GM19397 (cell line): Measurements from ENCODE around the gene TGFBR3.

Source experiments
- ATAC-seq: cut with Tn5 transposase; IDR thresholded peaks from one replicate; pipeline ENCODE4 v1.9.1; 2021; ENCODE audit warnings: mild to moderate bottlenecking, moderate library complexity; ENCODE audit not compliant: unreplicated experiment

The TGFBR3 gene

DNA sequence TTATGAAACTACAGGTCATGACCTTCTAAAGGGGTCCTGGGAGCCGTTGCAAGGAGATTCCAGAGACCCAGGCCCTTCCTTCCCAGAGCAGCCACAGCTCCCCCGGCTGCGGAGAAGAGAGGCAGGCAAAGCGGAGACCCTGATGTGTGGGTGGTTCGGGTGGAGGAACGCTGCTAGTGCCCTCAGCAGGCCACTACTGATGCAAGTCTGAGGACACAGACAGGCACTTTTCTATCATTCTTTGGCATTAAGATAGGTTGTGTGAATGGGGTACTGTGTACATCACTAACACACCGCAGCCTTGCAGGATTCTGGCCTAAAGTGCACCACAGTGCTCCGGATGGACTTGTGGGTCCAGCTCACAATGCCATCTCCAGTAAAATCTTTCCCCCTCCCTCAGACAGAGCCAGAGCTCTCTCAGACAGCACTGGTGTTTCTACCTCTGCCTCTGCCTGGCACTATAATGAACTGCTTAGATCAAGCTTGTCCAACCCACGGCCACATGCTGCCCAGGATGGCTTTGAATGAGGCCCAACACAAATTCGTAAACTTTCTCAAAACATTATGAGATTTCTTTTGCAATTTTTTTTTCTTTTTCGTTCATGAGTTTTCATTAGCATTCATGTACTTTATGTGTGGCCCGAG, 121.4 kb downstream of the TGFBR3 start:
- ATAC-seq, result no peak

DNA sequence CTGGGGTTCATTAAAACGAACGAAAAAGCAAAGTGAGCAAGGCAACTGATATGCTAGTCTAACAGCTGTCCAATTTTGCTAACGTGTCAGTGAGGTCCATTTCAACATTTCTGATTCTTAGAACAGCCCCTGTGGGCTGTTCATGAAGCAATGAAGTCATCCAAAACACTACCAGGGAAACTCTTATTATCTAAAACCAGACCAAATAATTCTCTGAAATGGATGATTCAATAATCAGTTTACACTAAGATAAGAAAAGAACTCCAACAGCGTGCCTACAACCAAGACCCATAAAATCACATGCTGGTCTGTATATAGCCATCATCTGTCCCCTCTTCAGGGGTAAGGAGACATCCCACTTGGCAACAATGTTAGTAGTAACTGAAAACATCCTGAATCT, 122.7 kb downstream of the TGFBR3 start:
- ATAC-seq, result no peak

GRCh38 chr1:91761295-91761721, 124.6 kb downstream of the TGFBR3 start:
- no peak for ATAC-seq

GRCh38 chr1:91760512-91760911, 125.4 kb downstream of the TGFBR3 start:
- ATAC-seq, result no peak

- no peak for ATAC-seq
Measured at GRCh38 chr1:91759076-91759475, 126.9 kb downstream of the TGFBR3 start.

GRCh38 chr1:91757763-91758460, 128.0 kb downstream of the TGFBR3 start:
- ATAC-seq, result no peak

DNA sequence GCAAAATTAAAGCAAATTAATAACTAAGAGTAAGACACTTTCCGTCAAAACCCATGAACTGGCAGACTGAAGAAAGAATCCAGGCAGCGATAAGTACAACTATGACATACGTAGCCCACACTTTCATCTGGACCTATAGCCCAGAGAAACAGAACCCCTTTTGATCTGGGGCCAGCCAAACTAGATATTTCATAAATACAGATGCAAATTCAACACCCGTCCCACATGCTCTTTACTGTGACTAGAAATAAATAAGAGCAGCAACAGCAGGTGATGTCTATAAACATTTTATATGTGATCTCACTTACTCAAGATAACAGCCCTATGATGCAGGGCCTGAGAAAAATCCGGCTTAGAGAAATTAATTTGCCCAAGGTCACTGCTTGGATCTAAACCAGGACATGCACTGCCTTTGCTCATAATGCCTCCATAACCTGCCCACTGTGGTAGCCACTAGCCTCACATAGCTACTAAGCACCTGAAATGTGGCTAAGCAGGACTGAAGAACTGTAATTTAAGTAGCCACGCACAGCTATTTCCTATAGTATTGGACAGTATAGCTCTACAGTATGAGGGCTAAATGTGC, 130.2 kb downstream of the TGFBR3 start:
- no peak for ATAC-seq

GRCh38 chr1:91754816-91755580, 131.0 kb downstream of the TGFBR3 start:
- no peak for ATAC-seq

DNA sequence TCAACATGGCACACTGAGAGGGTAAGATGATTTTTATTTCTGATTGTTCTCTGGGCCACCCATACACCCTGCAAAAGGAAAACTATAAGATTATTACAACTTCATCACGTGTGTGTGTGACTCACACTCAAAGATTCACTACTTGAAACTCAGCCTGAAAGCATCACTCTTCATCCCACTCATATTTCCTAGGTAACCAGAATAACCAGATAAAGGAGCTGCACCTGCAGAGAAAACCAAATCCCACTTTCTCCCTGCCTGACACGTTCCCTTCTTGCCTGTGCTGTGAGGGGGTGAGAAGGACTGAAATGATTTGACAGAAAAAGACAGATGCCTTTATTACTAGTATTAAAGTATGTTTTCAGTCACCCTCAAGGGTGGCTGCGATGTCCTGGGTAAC, 131.6 kb downstream of the TGFBR3 start:
- no peak for ATAC-seq

DNA sequence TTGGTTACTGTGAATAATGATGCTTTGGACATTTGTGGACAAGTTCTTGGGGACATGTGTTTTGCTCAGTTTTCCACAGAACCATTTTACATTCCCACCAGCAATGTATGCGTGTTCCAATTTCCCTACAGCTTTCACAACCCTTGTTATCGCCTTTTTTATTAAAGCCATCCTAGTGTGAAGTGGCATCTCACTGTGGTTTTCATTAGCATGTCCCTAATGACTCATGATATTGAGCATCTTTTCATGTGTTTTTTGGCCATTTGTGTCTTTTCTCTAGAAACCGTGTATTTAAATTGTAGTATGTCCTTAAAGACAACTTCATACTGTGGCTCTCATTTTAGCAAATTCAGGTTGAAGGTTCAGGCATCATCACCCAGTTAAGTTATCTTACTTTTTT, 132.1 kb downstream of the TGFBR3 start:
- ATAC-seq, result no peak

DNA sequence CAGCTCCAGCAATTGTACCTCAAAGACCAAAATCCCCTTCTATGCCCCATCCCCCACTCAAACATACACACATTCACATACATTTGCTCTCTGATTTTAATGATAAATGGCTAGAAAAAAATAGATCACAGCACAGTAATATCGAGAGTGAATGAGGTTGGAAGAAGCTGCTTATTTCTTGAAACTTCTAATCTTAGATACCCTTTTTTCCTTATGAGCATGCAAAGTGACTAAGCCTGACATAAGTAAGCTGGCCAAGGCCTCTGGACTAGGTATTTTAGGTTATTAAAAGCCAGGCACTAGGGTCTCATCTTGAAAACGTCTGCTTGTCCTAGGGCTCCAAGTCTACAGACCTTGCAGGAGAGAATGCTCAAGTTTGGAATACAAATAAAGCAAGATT, 133.6 kb downstream of the TGFBR3 start:
- ATAC-seq, result peak; percentile 50

DNA sequence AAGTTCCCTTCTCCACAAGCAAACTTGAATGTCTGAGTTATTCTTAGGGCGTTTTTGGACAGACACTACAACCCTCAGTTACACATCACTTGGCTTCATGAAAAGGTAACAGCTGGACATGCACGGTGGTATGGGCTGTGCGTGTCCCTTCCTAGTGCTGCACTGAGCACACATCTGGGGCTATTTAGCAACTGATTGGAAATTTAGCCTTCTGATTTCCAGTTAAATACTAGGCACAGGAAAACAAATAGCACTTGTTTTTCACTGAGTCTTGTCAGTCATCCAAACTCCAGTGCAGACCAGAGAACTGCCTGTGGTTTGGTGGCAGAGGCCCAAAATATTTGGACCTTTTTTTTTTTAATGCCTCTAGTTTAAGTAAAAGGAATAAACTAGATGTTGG, 134.7 kb downstream of the TGFBR3 start:
- ATAC-seq, result no peak

DNA sequence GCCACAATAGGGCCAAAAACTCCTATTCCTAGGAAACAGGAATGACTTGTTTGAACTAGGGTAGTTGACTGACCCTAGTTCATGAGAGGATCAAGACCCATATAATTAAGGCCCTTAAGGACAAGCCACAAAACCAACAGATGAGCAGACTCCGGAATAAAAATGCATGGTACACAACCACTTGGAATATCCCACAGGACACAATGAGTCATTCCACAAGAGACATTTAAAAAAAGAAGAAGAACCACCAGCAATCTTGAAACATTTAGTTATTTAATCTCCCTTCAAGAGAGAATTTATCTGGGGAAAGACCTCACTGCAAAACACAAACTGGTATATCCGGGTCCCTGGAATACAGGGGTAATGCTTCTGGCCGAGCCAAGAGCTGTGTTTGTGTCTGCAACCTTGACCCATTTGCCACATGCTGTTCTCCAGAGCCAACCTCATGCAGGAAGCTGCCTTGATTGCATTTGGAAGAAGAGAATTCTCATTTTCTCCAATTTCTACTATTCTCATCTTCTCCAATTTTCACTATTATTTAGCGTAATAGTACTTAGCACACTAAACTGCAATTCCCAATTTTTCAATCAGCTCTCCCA, 135.5 kb downstream of the TGFBR3 start:
- no peak for ATAC-seq

DNA sequence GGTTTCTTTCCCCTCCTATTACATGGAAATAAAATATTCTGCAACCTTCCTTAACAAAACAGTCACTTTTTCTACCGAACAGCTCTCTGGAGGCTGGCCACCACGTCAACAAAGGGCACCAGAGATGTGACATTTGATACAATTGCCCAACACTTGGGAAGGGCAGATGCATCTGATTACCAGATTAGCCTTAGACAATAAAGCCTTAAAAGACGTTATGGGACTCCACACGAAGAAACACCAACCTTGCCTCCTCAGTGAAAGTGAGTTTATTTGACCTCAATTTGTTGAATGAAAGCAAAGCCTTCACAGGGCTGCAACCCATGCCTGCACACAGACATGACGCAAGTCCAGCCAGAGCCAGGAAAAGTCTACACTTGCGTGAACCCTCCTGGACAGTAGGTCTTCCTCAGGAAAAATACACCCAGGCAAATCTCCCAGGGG, 136.1 kb downstream of the TGFBR3 start:
- ATAC-seq, result no peak

DNA sequence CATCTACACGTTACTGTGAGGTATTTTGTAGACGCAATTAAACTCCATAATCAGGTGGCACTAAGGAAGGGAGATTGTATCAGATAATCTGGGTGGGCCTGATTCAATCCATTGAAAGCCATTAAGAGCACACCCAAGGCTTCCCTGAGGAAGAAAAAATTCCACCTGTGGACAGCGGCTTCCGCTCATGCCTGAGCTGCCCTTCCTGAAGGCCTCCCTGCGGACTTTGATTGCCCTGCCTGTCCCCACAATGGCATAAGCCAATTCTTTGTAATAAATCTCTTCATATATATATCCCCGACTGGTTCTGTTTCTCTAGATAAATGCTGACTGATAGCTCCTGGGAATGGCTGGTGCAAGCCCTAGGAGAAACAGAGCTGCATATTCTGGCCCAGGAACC, 138.3 kb downstream of the TGFBR3 start:
- ATAC-seq, result no peak

- ATAC-seq, result no peak
Measured at GRCh38 chr1:91746728-91747338, 139.1 kb downstream of the TGFBR3 start.

DNA sequence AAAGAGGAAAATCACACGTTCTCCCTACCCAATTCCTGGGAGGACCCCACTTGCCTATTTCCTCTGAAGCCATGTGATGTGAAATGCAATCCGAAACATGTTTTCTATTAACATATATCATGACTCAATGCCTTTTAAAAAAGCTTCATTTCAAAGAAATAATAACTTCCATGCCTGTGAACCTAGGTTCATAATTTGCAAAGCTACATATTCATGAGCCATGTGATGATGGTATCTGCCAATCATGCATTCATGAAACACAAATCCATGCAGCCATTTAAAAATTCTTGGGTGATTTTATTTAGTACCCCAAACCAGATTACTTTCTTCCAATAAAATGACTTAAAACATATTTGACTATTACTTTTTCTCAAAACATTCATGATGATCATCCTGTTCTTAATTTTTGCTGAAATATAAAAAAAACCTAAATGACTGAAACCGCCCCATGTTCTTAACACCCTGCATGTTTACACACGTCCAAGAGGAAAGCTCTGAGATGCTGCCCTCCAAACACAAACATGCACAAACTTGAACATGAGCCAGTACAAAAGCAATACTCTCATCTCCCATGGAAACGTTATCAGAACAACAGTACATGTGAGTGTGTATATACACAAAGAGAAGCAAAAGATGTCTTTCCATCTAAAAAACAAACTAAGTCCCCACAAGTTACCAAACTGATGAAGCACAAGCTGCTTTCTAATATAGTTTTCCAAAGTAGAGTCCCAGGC, 140.1 kb downstream of the TGFBR3 start:
- no peak for ATAC-seq

- no peak for ATAC-seq
Measured at GRCh38 chr1:91744953-91745639, 140.9 kb downstream of the TGFBR3 start.

- no peak for ATAC-seq
Measured at GRCh38 chr1:91742848-91743292, 143.1 kb downstream of the TGFBR3 start.
